ENCODE measurements around the gene KIAA1191. TPM values are rescaled to one million over a fixed set of nuclear protein-coding genes. Genes with fewer than 3 reads are reported as not detected.
A peak's percentile ranks its signal among the peaks of the same experiment; 100 is the strongest.

Gene KIAA1191
- total RNA-seq, 1 donor from 2014 or later, result 88.0 TPM

GRCh38 chr5:176366232-176366894 is 4.8 kb upstream of the KIAA1191 start:
- Mint-ChIP-seq H3K27ac (no peak overlapping the region), H3K36me3 (peaks cover 13% of the 10 kb centered on the region), H3K4me1 (ENCODE audit: unreplicated experiment) (peaks cover 10% of the 10 kb centered on the region), H3K9me3 (no peaks in the 10 kb centered on the region), H3K4me3 (peak overlapping the region; percentile 87), H3K27me3 (peaks cover 11% of the 10 kb centered on the region)
- no peak for DNase-seq (ENCODE audit: extremely low spot score, unreplicated experiment)
- no peak for TF ChIP-seq CTCF (conservative IDR thresholded peaks at IDR 0.05)

DNA sequence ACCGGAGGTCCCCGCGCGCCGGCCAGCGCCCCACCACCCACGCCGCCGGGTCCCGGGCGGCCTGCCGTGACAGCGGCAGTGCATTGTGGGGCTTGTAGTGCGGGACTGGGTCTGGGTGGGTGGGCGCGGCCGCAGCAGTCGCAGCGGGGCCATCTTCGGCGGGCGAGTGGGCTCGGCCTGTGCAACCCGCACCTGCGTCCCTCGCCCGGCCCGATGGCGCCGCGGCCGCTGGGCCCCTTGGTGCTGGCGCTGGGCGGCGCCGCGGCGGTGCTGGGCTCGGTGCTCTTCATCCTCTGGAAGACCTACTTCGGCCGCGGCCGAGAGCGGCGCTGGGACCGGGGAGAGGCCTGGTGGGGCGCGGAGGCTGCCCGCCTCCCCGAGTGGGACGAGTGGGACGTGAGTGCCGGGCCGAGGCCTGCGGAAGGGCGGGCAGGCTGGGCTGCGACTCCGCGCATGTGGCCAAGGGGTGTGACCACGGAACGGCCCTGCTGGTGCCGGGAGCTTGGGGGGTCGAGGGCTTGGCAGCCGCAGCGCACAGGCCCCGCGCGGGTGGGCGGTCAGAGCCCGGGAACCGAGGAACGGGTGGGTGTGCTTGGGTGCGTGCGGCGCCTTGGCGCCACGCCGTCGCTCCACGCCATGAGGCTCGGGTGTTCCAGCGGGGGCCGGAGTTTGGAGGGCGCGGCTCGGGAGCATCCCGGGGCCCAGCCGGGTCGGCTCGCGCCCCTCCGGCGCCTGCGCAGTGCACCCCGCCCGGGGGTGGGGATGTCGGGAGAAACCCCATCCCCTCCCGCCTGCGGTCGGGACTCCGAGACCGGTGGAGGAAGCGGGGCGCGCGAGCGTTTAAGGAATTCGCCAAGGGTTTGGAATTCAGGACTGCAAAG is 4.0 kb upstream of the KIAA1191 start, which contains the start of gene ARL10:
Gene ARL10 (plus strand): TSS at position 137 of the 881 bp plus-strand sequence. CDS start 77 bp downstream, at position 214.
- H3K4me3 Mint-ChIP-seq, result peak within 1 kb of the TSS; percentile 87
- H3K27ac Mint-ChIP-seq, result no peak within 1 kb of the TSS
- H3K4me1 Mint-ChIP-seq (ENCODE audit: unreplicated experiment), result peaks cover 10% of the 10 kb centered on the region
- H3K27me3 Mint-ChIP-seq, result peaks cover 11% of the 10 kb centered on the region
- no peak for TF ChIP-seq CTCF (conservative IDR thresholded peaks at IDR 0.05)
- H3K9me3 Mint-ChIP-seq, result no peaks in the 10 kb centered on the region
- no peak for DNase-seq (ENCODE audit: extremely low spot score, unreplicated experiment)
- peaks cover 13% of the 10 kb centered on the region for H3K36me3 Mint-ChIP-seq

GRCh38 chr5:176364765-176365350 is 3.3 kb upstream of the KIAA1191 start:
- Mint-ChIP-seq H3K9me3 (no peaks in the 10 kb centered on the region), H3K36me3 (peaks cover 10% of the 10 kb centered on the region), H3K27ac (no peak overlapping the region), H3K4me1 (ENCODE audit: unreplicated experiment) (peaks cover 11% of the 10 kb centered on the region), H3K27me3 (peaks cover 11% of the 10 kb centered on the region), H3K4me3 (peak overlapping the region; percentile 78)
- DNase-seq (ENCODE audit: extremely low spot score, unreplicated experiment), result no peak
- no peak for TF ChIP-seq CTCF (conservative IDR thresholded peaks at IDR 0.05)

- Mint-ChIP-seq H3K27ac (peak overlapping the region; percentile 89), H3K4me1 (ENCODE audit: unreplicated experiment) (peaks cover 12% of the 10 kb centered on the region), H3K9me3 (no peaks in the 10 kb centered on the region), H3K27me3 (peaks cover 11% of the 10 kb centered on the region), H3K36me3 (peaks cover 12% of the 10 kb centered on the region), H3K4me3 (peak overlapping the region; percentile 97)
- no peak for DNase-seq (ENCODE audit: extremely low spot score, unreplicated experiment)
- TF ChIP-seq CTCF (conservative IDR thresholded peaks at IDR 0.05), result no peak
These were observed 598 bp upstream of the KIAA1191 start for GRCh38 chr5:176362233-176362490.

DNA sequence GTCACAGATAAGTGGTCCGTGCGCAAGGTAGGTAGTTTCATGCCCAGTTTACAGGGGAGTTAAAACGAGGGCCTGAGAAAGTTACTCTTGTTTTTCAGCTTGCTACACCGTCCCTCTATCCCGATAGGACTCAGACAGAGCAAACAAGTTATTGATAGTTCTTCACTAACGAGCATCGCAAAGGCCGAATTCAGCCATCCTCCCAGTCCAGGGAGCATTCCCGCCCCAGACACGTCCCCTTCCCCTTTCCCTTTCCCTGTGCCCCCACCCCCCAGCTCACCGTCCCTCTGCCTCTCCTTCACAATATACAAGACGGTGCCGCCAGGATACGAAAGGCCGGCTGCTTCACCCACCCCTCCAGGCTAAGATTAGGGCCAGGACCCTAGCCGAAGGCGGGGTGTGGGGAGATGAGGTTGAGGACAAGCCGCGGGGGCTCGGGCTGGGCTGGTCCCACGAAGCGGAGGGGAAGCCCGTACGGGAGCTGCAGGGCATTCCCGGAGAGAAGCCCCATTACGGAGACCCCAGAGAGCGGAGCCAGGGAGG is 599 bp downstream of the KIAA1191 start:
- peaks cover 11% of the 10 kb centered on the region for H3K27me3 Mint-ChIP-seq
- DNase-seq (ENCODE audit: extremely low spot score, unreplicated experiment), result no peak
- H3K9me3 Mint-ChIP-seq, result no peaks in the 10 kb centered on the region
- H3K36me3 Mint-ChIP-seq, result peaks cover 12% of the 10 kb centered on the region
- H3K27ac Mint-ChIP-seq, result peak overlapping the region; percentile 89
- TF ChIP-seq CTCF (conservative IDR thresholded peaks at IDR 0.05), result no peak
- peaks cover 12% of the 10 kb centered on the region for H3K4me1 Mint-ChIP-seq (ENCODE audit: unreplicated experiment)
- peak overlapping the region; percentile 97 for H3K4me3 Mint-ChIP-seq
